NCI-H2227 (cell line): ENCODE data around the gene GLT8D2.
"Not testable (repeated sequence)": the region's sequence is repeated elsewhere in the genome, so short reads cannot be mapped to it uniquely, and the experiment has no call there.

Source experiments
- DNase-seq: peaks from one replicate; lab custom pipeline; 2025; ENCODE audit not compliant: unreplicated experiment; lab: John Stamatoyannopoulos, UW

The GLT8D2 gene

DNA sequence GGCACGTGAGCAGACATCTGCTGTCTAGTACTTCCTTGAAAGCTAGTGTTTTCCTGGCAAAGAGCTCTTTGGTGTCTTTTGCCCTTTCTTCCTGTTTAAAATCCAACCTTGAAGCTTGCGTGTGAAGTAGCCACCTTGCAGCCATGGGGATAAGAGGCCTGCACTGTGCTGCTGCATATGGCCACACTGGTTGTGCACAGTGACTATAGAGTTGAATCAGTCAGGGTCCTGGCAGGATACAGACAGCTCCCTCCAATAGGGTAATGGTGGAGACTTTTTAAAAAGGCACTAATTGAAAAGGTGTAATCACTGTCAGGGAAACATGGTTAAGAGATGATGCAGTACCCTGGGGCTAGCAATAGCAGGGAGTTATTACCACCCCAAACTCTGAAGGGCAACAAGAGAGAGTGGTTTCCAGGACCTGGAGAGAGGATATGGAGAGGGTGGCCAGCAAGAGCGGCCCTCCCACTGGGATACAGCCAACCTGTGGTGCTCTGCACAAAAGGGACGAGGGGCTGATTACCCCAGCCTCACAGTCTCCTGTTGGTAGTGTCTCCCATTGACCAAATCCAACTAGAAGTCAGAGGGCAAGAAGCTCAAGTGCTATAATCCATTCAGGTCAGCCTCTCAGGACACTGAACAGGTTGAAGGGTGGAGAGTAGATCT, 4.8 kb upstream of the GLT8D2 start:
- DNase-seq = no peak

GRCh38 chr12:104050436-104050835, 449 bp upstream of the GLT8D2 start:
- no peak for DNase-seq

DNA sequence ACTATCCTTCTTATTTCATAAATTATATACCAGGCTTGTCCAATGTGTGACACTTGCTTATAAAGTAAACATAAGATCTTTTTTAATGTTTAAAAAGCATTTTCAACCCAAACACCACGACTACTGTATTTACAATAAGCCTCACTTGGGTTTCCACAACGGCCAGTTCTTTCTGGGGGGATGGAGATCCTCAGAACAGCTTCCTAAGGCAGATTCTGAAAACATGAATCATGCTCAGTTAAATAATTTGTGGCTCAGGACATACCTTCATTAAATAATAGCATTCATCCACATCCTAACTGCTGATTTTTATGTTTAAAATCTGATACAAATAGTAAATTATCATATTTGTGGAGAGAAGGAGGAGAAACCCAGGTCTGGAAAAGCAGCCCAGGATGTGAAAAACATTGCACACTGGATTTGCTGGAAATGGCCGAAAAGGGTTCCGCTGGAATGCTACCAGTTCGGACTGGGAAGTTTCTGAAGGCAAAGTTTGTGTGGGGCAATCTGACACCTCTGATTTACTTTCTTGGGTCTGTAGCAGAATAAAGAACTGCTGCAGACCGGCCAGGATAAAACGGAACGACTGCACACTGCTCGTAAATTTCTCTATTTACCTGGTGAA, 597 bp downstream of the GLT8D2 start:
- no peak for DNase-seq

GRCh38 chr12:104048811-104049210, 1.2 kb downstream of the GLT8D2 start:
- DNase-seq = no peak

DNA sequence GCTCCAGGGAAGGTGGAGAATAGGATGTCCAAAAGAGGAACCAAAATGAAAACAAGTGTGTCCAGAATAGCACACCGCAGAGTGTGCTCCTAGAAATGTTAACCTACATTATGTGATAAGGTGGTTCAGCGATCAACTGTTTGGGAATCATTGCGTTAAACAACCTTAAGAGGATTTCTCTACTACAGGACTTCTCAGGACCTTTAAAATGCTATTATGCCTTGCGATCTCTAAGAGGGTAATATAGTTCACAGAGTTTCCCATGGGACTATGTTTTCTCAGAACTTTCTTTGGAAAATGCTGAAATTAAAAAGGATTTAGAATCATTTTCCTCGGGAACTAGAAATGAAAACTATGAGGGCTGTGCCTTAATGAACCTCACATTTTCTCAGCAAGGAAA, 1.8 kb downstream of the GLT8D2 start:
- DNase-seq = no peak

DNA sequence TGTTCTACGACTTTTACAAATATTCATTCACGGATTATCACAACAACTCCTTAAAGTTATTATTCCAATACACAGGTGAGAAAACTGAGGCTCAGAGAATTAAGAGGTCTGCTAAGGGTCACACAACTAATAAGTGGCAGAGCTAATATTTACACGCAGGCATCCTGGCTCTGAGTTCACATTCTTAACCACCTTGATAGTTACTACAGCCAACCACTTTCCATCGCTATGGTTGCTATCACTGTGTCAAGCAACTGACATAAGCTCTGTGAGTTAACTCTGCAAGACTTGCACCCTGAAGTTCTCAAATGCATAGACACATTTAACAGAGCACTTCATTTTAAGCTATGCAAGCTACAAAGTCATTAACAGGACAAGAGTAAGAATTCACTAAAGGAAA, 3.7 kb downstream of the GLT8D2 start:
- DNase-seq = no peak

DNA sequence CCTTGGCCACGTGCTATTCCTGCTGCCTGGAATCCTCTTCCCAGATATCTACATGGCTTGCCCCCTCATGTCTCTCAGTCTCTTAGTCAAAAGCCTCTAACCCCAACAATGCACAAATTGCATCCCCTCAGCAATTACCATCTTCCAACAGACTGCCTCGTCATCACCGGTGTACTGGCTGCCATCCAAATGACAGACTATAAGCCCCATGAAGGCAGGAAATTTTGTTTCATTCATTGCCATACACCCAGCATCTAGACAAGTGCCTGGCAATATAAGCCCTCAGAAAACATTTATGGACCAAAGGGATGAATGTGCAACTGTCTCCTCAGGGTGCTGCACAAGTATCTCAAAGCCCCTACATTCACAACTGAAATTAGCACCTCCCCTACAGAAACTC, 5.8 kb downstream of the GLT8D2 start:
- no peak for DNase-seq

- DNase-seq = no peak
Measured at GRCh38 chr12:104042580-104042979, 7.4 kb downstream of the GLT8D2 start.

DNA sequence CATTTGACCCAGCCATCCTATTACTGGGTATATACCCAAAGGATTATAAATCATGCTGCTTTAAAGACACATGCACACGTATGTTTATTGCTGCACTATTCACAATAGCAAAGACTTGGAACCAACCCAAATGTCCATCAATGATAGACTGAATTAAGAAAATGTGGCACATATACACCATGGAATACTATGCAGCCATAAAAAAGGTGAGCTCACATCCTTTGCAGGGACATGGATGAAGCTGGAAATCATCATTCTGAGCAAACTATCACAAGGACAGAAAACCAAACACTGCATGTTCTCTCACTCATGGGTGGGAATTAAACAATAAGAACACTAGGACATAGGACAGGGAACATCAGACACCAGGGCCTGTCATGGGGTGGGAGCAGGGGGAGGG, 10.2 kb downstream of the GLT8D2 start:
- not testable (repeated sequence) for DNase-seq

GRCh38 chr12:104036143-104036542, 13.8 kb downstream of the GLT8D2 start:
- DNase-seq = not testable (repeated sequence)

DNA sequence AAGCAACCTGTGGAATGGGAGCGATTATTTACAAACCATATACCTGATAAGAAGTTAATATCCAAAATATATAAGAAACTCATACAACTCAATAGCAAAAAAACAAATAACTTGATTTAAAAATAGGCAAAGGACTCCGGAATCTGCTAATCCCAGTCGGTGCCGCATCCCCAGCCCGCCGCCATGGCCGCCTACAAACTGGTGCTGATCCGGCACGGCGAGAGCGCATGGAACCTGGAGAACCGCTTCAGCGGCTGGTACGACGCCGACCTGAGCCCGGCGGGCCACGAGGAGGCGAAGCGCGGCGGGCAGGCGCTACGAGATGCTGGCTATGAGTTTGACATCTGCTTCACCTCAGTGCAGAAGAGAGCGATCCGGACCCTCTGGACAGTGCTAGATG, 19.4 kb downstream of the GLT8D2 start:
- not testable (repeated sequence) for DNase-seq

- no peak for DNase-seq
Measured at GRCh38 chr12:104026841-104027599, 23.0 kb downstream of the GLT8D2 start.

DNA sequence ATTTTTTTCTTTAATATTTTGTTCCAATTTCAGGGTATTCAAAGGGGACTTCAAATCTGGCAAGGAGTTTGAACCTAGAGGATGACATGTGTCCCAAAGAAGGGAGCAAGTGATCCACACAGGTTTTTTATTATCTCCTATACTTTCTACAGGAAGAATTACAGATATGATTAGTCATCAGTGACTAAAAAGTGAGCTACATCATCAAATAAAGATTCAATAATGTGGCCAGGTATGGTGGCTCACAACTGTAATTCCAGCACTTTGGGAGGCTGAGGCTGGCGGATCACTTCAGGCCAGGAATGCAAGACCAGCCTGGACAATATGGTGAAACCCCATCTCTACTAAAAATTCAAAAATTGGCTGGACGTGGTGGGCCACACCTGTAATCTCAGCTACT, 24.2 kb downstream of the GLT8D2 start:
- no peak for DNase-seq

- no peak for DNase-seq
Measured at GRCh38 chr12:104024348-104024747, 25.6 kb downstream of the GLT8D2 start.

DNA sequence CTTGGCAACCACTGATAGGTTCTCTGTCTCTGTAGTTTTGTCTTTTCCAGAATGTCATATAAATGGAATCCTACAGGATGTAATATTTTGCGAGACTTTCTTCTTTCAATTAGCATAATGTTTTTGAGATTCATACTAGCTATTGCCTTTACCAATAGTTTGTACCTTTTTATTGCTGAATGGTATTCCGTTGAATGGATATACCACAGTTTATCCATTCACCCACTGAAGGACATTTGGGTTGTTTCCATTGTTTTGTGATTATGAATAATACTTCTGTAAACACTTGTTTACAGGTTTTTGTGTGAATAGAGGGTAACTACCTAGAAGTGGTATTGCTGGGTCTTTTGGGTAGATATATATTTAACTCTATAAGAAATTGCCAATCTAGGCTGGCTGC, 26.3 kb downstream of the GLT8D2 start:
- no peak for DNase-seq

GRCh38 chr12:104022786-104023185, 27.2 kb downstream of the GLT8D2 start:
- DNase-seq = no peak

- DNase-seq = not testable (repeated sequence)
Measured at GRCh38 chr12:104021862-104022261, 28.1 kb downstream of the GLT8D2 start.

DNA sequence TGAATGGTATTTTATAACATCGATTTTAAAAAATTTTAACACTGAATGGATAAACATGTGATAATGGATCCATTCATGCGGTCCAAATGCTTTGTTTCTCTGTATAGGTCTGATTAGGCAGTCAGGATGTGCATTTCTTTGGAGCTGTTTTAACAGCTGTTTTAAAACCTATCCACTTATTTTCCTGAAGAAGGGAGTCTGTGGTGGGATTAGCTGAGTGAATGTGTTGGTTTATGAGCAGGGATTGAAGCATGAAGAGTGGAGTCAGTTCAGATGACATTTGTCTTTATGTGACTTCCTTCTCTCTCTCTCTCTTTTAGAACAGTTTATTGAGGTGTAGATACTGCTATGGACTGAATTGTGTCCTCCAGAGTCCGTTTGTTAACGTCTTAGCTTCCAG, 37.7 kb downstream of the GLT8D2 start:
- DNase-seq = no peak

DNA sequence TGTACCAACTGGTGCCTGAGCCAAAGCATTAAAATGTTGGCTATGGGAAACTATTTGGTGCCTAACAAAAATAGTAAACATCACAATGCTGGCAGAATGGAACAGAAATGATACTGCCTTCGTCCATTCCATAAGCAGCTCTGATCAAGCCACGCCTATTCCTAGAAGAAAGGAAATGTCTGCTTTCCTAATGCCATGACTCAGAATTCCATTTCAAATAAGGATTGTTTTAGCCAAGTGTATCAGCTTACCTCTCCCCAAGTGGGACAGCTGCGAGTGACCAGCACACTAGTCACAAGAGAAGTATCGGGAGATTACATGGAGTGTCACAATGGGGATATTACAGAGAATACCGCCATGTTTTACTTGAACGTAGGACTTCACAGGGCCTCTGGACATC, 38.7 kb downstream of the GLT8D2 start:
- no peak for DNase-seq

GRCh38 chr12:104010606-104011169, 39.3 kb downstream of the GLT8D2 start:
- no peak for DNase-seq

DNA sequence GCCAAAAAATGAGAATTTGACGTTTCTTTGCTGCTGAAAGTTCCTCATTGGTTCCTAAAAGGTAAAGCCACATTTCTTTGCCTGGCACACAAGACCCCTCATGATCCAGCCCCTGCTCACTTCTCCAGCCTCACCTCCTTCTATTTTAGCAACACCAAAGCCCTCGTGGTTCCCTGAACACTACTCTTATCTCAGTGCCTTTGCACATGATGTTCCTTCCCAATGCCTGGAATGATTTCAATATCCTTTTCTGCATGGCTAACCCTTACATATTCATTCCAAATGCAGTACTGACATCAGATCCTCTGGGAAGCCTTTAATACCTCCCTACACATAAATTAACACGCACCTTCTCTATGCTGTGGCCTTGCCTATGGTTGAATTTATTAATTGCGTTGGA, 39.9 kb downstream of the GLT8D2 start:
- DNase-seq = no peak

GRCh38 chr12:104006929-104007328, 43.1 kb downstream of the GLT8D2 start:
- no peak for DNase-seq
